ENCODE results near the gene ANKRD31.

The ANKRD31 gene

GRCh38 chr5:75028090-75028489 lies 208.6 kb downstream of the ANKRD31 start:
- no peak for DNase-seq

- no peak for DNase-seq
These were observed 213.1 kb downstream of the ANKRD31 start for GRCh38 chr5:75023368-75024159.

- no peak for DNase-seq
These were observed 214.9 kb downstream of the ANKRD31 start for GRCh38 chr5:75021800-75022199.

GRCh38 chr5:75021219-75021618 lies 215.5 kb downstream of the ANKRD31 start:
- no peak for DNase-seq

- no peak for DNase-seq
These were observed 216.5 kb downstream of the ANKRD31 start for GRCh38 chr5:75020016-75020656.

- DNase-seq: no peak
These were observed 217.7 kb downstream of the ANKRD31 start for GRCh38 chr5:75018805-75019587.

Data from stimulated activated CD4-positive, alpha-beta T cell treated with anti-CD3 and anti-CD28 coated beads, Interleukin-12 subunit alpha, Interleukin-12 subunit beta, amount 100 ng/mL, for 4 hours (primary cell).